ENCODE results near the gene PRKCSH.
"Not testable (repeated sequence)": the region's sequence is repeated elsewhere in the genome, so short reads cannot be mapped to it uniquely, and the experiment has no call there.

The PRKCSH gene

GRCh38 chr19:11463391-11463790 lies 28.0 kb downstream of the PRKCSH start:
- no peak for FAIRE-seq

GRCh38 chr19:11464333-11465265 lies 29.2 kb downstream of the PRKCSH start:
- no peak for FAIRE-seq
- TF ChIP-seq POLR2A (IDR thresholded peaks at IDR 0.05; ENCODE audit: low read depth, low read length), result no peak
- DNase-seq (ENCODE audit: insufficient read length, low spot score), result no peak

More at GRCh38 chr19:11463391-11463790, 28.0 kb downstream of the PRKCSH start:
- no peak for TF ChIP-seq POLR2A (IDR thresholded peaks at IDR 0.05; ENCODE audit: low read depth, low read length)
- no peak for DNase-seq (ENCODE audit: insufficient read length, low spot score)

GRCh38 chr19:11465600-11465999 lies 30.2 kb downstream of the PRKCSH start:
- FAIRE-seq, result no peak

GRCh38 chr19:11468266-11468845 lies 32.9 kb downstream of the PRKCSH start:
- FAIRE-seq; DNase-seq (ENCODE audit: insufficient read length, low spot score): not testable (repeated sequence)

More at GRCh38 chr19:11465600-11465999, 30.2 kb downstream of the PRKCSH start:
- DNase-seq (ENCODE audit: insufficient read length, low spot score), result no peak
- no peak for TF ChIP-seq POLR2A (IDR thresholded peaks at IDR 0.05; ENCODE audit: low read depth, low read length)

GRCh38 chr19:11473725-11474124 lies 38.3 kb downstream of the PRKCSH start:
- no peak for DNase-seq (ENCODE audit: insufficient read length, low spot score)
- no peak for FAIRE-seq
- TF ChIP-seq POLR2A (IDR thresholded peaks at IDR 0.05; ENCODE audit: low read depth, low read length), result no peak

GRCh38 chr19:11475343-11475742 lies 39.9 kb downstream of the PRKCSH start:
- FAIRE-seq; DNase-seq (ENCODE audit: insufficient read length, low spot score): not testable (repeated sequence)

GRCh38 chr19:11475861-11476260 lies 40.4 kb downstream of the PRKCSH start:
- no peak for TF ChIP-seq POLR2A (IDR thresholded peaks at IDR 0.05; ENCODE audit: low read depth, low read length)
- no peak for DNase-seq (ENCODE audit: insufficient read length, low spot score)
- FAIRE-seq, result no peak

- FAIRE-seq (no peak), DNase-seq (ENCODE audit: insufficient read length, low spot score) (no peak)
- no peak for TF ChIP-seq POLR2A (IDR thresholded peaks at IDR 0.05; ENCODE audit: low read depth, low read length)
These were observed 43.0 kb downstream of the PRKCSH start for GRCh38 chr19:11478167-11479089.

- no peak for DNase-seq (ENCODE audit: insufficient read length, low spot score)
- no peak for FAIRE-seq
- no peak for TF ChIP-seq POLR2A (IDR thresholded peaks at IDR 0.05; ENCODE audit: low read depth, low read length)
These were observed 43.9 kb downstream of the PRKCSH start for GRCh38 chr19:11479090-11479897.

GRCh38 chr19:11479898-11480714 lies 44.7 kb downstream of the PRKCSH start:
- FAIRE-seq (no peak), DNase-seq (ENCODE audit: insufficient read length, low spot score) (no peak)
- TF ChIP-seq POLR2A (IDR thresholded peaks at IDR 0.05; ENCODE audit: low read depth, low read length), result no peak

GRCh38 chr19:11480715-11481533 lies 45.5 kb downstream of the PRKCSH start, which contains the start of gene ELAVL3:
ELAVL3 (minus strand) TSS chr19:11481046; CDS start chr19:11480608, 438 bp downstream.
- no peak for DNase-seq (ENCODE audit: insufficient read length, low spot score)
- TF ChIP-seq POLR2A (IDR thresholded peaks at IDR 0.05; ENCODE audit: low read depth, low read length), result no peak
- FAIRE-seq, result no peak

Measured in H54 (cell line).